ENCODE measurements around the gene EXD2. TPM values are rescaled to one million over a fixed set of nuclear protein-coding genes. Genes with fewer than 3 reads are reported as not detected.

The EXD2 gene
- total RNA-seq, 1 experiment from 2014 or later = 9.5 TPM

GRCh38 chr14:69152181-69152901 lies 39.0 kb upstream of the EXD2 start:
- in situ Hi-C loops (cut with HindIII; ENCODE audit: low pct_unique_long_range_greater_than_20kb, low sequenced_read_pairs) = no loop called here
- peak; percentile 31; the same call in 1 of the 2 replicates for ATAC-seq
- intact Hi-C loops (cut with micrococcal nuclease; ENCODE audit: unreplicated experiment) = no loop called here
- no peaks in the 10 kb centered on the region for H3K27me3 ChIP-seq (ENCODE audit: control insufficient read depth, insufficient read depth, low read length)
- peak overlapping the region; percentile 83 for H3K27ac ChIP-seq (ENCODE audit: low read length)
- no peaks in the 10 kb centered on the region for H3K9me3 ChIP-seq (ENCODE audit: control insufficient read depth, insufficient read depth, low read depth, low read length)
- ChIA-PET POLR2A (interaction anchor here (0.7 kb wide), 1 partner anchor 342 kb away, joined by 3 read pairs; no protein-coding TSS in a partner anchor), CTCF (interaction anchor here (0.5 to 0.7 kb wide), 4 partner anchors 34 to 459 kb away, joined by 3 to 13 read pairs (median 5); partner anchors contain the start of gene SUSD6)
- peaks cover 3% of the 10 kb centered on the region for H3K36me3 ChIP-seq (ENCODE audit: control insufficient read depth, insufficient read depth, low read length)
- peak overlapping the region; percentile 66 to 82 for H3K4me3 ChIP-seq (ENCODE audit: low read depth in 2 of 2, low read length in 2 of 2)
- no peak for DNase-seq (ENCODE audit: low read depth, low spot score)
- TF ChIP-seq TCF7L2 (IDR thresholded peaks at IDR 0.05; ENCODE audit: low read depth, low read length) (no peak), SIN3A (IDR thresholded peaks at IDR 0.05; ENCODE audit: borderline replicate concordance, insufficient read depth, low read depth, low read length) (0 out of 2 replicates have a peak, but pooled peaks have one; percentile 55)
- peaks cover 25% of the 10 kb centered on the region for H3K4me1 ChIP-seq (ENCODE audit: control insufficient read depth, insufficient read depth, low read length)
- BruUV-seq (replicated peaks) = no TSS peak

DNA sequence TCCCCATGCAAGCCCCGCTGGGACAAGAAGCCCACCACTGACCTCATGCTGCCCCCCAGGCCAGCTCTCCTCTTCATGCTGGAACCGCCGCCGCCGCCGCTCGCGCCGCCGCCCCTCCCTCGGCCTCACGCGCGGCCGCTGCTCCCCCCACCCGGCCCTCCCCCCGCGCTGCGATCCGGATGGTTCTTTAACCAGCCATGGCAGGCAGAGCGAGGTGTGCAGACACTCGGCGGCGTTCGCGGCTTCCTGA lies 38.5 kb upstream of the EXD2 start, which contains the start of gene DCAF5:
DCAF5 (minus strand) TSS at position 218 of the 250 bp plus-strand sequence; CDS start at position 77, 141 bp downstream.
- Histone ChIP-seq H3K4me1 (ENCODE audit: control insufficient read depth, insufficient read depth, low read length) (peaks cover 25% of the 10 kb centered on the region), H3K27ac (ENCODE audit: low read length) (peak within 1 kb of the TSS; percentile 83), H3K36me3 (ENCODE audit: control insufficient read depth, insufficient read depth, low read length) (peaks cover 3% of the 10 kb centered on the region), H3K4me3 (ENCODE audit: low read depth in 2 of 2, low read length in 2 of 2) (peak within 1 kb of the TSS; percentile 66 to 82), H3K27me3 (ENCODE audit: control insufficient read depth, insufficient read depth, low read length) (no peaks in the 10 kb centered on the region), H3K9me3 (ENCODE audit: control insufficient read depth, insufficient read depth, low read depth, low read length) (no peaks in the 10 kb centered on the region)
- no TSS peak for BruUV-seq (replicated peaks)
- DNase-seq (ENCODE audit: low read depth, low spot score) (no peak), ATAC-seq (no peak)
- intact Hi-C loops (cut with micrococcal nuclease; ENCODE audit: unreplicated experiment) = no loop called here
- POLR2A ChIA-PET = interaction anchor here (0.7 kb wide), 1 partner anchor 1355 kb away, joined by 4 read pairs; no protein-coding TSS in a partner anchor
- TF ChIP-seq TCF7L2 (IDR thresholded peaks at IDR 0.05; ENCODE audit: low read depth, low read length) = no peak
- TF ChIP-seq, protein P1, sequence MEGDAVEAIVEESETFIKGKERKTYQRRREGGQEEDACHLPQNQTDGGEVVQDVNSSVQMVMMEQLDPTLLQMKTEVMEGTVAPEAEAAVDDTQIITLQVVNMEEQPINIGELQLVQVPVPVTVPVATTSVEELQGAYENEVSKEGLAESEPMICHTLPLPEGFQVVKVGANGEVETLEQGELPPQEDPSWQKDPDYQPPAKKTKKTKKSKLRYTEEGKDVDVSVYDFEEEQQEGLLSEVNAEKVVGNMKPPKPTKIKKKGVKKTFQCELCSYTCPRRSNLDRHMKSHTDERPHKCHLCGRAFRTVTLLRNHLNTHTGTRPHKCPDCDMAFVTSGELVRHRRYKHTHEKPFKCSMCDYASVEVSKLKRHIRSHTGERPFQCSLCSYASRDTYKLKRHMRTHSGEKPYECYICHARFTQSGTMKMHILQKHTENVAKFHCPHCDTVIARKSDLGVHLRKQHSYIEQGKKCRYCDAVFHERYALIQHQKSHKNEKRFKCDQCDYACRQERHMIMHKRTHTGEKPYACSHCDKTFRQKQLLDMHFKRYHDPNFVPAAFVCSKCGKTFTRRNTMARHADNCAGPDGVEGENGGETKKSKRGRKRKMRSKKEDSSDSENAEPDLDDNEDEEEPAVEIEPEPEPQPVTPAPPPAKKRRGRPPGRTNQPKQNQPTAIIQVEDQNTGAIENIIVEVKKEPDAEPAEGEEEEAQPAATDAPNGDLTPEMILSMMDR (IDR thresholded peaks at IDR 0.05) = no peak
- TF ChIP-seq REST (IDR thresholded peaks at IDR 0.05; ENCODE audit: insufficient read depth in 1 of 2, low read depth in 2 of 2, low read length in 1 of 2) = no peak
- TF ChIP-seq SIN3A (IDR thresholded peaks at IDR 0.05; ENCODE audit: borderline replicate concordance, insufficient read depth, low read depth, low read length) = peak; percentile 37; the same call in 1 of the 2 replicates
- in situ Hi-C loops (cut with HindIII; ENCODE audit: low pct_unique_long_range_greater_than_20kb, low sequenced_read_pairs) = no loop called here
- CTCF ChIA-PET = interaction anchor here (0.6 kb wide), 1 partner anchor 34 kb away, joined by 3 read pairs; no protein-coding TSS in a partner anchor

Data from Panc1 (cell line).